Measurements from ENCODE around the gene RNF20.
"Not testable (repeated sequence)": the region's sequence is repeated elsewhere in the genome, so short reads cannot be mapped to it uniquely, and the experiment has no call there.

RNF20 gene, protein sequence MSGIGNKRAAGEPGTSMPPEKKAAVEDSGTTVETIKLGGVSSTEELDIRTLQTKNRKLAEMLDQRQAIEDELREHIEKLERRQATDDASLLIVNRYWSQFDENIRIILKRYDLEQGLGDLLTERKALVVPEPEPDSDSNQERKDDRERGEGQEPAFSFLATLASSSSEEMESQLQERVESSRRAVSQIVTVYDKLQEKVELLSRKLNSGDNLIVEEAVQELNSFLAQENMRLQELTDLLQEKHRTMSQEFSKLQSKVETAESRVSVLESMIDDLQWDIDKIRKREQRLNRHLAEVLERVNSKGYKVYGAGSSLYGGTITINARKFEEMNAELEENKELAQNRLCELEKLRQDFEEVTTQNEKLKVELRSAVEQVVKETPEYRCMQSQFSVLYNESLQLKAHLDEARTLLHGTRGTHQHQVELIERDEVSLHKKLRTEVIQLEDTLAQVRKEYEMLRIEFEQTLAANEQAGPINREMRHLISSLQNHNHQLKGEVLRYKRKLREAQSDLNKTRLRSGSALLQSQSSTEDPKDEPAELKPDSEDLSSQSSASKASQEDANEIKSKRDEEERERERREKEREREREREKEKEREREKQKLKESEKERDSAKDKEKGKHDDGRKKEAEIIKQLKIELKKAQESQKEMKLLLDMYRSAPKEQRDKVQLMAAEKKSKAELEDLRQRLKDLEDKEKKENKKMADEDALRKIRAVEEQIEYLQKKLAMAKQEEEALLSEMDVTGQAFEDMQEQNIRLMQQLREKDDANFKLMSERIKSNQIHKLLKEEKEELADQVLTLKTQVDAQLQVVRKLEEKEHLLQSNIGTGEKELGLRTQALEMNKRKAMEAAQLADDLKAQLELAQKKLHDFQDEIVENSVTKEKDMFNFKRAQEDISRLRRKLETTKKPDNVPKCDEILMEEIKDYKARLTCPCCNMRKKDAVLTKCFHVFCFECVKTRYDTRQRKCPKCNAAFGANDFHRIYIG

DNA sequence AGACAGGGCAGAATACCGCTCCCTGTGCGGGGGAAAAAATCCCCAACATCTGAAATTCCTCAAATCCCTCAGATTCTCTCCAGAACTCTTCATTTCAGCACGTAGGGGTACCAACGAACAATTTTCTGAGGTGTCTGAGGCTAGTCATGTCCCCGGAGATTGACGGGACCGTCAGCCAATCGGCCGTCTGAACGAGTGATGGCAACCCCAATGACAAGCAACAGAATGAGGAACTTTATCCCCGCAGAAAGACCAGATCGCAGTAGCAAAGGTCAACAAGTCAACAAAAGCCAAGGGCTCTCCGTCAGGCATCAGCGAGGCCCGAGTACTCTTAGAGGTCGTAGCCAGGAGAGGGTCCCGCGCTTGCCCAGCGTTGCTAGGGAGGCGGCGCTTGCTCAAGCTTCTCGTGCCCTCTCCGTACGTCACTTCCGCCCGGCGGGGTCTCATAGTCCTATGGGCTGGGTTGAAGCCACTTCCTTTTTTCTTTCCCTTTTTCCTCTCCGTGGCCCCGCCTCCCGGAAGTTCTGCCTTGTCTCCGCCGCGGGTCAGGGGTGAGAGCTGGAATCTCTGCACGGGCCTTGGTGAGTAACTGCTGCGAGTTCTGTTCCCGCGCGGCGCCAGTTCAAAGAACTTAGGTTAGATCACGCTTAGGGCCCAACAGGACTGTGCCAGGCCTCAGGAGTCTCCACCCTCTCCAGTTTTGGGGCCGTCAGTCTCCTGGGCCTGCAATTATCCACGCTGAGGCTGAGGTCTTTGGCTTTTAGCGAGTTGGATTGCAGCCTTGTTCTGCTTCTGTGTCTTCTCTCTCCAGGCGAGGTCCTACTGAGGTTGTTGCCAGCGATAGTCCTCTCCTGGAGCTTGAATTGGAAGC, at the start of gene RNF20:
TSS of gene RNF20 (plus strand) at position 520 of the 871 bp plus-strand sequence. CDS start 1,571 bp downstream, outside the sequence.
- DNase-seq = peak; percentile 100

DNA sequence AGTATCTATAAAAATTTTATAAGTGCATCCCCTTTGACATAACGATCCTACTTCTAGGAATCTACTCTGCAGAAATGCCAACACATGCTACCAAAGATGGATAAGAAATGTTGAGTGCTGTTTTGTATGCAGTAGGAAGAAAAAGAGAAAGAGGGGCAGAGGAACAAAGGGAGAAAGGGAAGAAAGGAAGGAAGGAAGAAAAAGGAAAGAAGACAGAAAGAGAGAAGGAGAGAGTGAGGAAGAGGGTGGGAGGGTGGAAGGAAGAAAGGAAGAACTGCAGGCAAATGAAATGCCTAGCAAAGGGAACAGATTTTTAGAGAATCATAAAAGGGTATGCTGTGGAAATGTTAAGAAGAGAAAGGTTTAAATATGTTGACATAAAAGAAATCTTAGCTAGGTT, 49.6 kb upstream of the RNF20 start:
- DNase-seq = no peak

DNA sequence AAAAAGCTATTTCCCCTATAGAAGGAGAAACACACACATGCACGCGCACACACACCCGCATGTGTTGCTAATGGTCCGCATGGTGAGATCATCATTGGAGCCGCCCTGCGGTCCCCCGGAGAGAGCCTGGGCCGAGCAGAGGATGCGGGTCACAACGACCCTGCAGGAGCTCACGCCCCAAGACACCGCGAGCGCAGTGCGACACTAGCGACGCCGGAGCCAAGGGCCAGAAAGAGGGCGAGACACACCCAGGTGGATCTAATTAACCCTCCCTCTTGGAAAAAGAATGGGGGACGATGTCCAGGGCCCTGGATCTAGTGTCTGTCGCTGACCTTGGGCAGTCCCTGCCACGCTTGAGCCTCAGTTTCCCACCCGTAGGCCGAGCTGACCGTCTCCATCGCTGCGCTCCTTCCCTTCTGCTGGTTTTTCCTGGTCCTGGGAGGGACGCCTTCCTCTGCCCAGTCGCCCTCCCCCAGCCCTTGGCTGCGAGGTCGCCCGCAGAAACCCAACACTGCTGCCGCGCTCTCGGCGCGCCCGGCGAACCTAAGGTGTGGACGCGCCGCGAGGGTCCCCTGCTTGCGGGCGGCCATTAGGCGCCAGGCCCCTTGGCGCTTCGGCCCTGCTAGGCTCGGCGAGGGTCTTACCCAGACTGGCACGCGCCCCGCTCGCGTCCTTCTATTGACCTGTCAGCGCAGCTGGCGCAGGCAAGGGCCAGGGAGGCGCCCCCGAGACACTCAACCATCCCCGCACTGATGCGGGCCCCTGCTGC, 47.5 kb upstream of the RNF20 start:
- DNase-seq = no peak

DNA sequence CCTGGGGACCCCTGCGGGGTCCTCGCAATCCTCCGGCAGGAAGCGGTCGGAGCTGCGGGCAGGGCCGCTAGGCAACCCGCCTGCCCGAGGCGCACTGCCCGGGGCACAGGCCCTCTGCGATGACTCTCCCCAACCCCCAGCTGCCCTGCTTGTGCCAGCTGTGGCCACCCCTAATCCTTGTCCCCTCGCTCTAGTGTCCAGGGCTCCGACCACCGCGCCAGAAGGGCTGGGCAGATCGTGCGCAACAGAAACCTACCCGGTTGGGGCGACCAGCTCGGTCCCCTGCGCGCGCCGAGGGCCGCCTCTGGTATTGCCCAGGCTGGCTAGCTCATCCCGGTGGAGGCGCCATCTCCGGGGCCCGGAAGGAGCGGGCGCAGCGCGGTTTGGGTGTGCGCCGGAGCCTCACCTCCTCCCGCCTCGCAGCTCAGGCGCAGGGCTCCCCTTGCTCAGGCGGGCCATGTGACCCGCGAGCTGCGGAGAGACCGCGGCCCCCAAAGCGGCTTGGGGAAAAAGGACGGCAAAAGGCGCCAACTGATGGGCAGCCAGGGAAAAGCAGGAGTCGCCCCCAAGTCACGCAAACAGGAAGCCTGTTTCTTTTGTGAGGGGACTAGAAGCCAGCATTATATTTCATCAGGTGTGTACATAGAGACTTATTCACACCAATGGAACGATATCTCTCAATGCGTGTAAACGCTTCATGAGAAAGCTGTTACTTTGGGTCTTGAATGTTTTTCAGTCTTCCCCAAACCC, 46.8 kb upstream of the RNF20 start:
- DNase-seq = no peak

DNA sequence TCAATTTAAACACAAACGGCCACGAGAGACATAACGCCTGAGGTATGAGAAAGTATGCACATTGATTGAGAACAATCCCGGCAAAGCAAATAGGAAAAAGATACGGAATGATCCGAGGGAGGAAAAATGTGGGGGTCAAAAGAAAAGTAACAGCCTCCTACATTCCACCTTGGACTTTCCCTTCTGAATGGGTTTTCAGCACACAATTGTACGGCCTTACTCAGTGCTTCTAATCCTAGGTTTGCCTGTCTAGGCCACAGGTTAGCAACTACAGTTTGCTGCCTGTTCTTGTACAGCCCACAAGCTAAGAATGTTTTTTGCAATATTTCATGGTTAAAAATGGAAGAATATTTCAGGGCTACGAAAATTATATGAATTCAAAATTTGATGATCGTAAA, 46.2 kb upstream of the RNF20 start:
- DNase-seq = no peak

DNA sequence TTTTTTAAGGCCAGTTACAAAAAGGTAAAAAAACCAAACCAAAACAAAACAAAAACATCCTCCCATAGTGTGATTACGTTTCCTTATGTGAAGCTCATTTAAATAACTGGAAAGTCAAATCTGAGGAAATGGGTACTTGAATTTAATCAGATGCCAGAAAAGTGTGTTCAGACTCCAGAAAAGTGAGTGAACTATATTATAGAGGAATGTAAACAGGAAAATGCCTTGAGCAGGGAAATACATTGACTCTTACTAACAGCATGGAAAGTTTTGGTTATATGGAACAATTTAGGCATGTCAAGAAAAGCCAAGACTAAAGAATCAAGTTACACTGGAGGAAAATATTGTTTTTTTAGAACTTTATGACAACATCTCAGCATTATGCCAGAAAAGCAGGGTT, 37.8 kb upstream of the RNF20 start:
- no peak for DNase-seq

DNA sequence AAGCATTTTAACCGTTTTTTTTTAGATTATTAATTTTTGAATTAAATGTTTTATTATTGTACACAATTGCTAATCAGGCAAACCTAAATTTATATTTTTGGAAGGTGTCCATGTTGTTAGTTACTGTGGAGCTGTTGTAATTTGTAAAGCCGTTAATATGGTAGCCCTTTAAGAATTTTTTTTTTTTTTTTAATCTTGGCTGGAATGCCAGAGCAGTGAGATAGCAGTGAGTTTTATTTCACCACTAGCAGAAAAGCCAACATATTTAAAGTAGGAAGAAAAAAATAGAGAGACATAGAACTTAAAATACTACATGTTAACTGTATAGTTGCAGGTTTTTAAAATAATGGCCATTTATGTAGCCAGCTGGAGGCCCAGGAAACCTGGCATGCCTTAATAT, 35.3 kb upstream of the RNF20 start:
- no peak for DNase-seq

DNA sequence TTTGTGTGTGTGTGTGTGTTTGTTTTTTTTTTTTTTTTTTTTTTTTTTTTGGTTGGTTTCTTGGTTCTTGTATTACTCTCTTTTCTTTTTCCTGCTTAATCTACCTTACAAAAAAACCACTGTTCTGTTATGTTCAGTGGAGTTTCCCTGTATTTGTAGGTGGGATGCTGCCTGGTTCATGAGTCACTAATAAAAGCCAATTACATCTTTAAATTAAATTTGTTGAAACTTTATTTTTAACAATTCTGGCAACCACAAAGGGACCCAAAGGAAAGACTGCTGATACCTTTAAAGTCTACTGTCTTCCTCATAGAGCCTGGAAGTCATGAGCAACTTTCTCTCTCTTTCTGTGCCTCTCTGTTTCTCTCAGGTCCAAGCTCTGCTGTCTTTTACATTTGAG, 29.5 kb upstream of the RNF20 start:
- no peak for DNase-seq

DNA sequence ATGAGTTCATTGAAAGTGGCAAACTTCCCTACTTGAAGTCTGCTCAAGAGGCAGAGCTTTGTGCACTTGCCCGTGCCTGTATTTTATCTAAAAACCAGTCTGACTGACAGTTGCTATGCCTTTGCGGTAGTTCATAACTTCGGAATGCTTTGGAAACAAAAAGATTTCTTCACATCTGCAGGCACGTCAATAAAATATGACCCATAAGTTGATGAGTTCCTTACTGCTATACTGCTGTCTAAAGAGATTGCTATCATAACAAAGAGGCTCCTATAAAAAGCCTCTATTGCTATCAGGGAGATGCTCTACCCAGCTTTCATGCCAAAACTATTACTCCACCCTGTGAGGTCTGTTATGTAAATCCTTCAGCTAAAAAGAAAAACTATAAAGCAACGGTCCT, 25.4 kb upstream of the RNF20 start:
- DNase-seq = no peak

DNA sequence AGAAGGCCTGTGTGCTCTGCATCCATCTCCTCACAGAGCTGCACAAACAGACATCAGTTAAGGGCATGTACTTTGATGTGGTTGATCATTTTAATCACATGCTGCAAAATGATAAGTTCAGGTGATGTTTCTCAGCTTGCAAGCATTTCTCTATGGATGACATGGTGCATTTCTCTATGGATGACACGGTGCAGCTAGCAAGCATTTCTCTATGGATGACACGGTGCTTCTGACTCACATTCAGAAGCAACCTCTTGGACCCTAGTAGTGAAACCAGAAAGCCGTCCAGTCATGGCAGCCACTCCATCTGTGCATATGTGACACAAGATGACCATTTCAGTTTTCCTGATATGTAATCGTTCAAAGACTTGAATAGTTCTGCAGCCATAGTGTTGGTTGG, 24.1 kb upstream of the RNF20 start:
- DNase-seq = no peak

DNA sequence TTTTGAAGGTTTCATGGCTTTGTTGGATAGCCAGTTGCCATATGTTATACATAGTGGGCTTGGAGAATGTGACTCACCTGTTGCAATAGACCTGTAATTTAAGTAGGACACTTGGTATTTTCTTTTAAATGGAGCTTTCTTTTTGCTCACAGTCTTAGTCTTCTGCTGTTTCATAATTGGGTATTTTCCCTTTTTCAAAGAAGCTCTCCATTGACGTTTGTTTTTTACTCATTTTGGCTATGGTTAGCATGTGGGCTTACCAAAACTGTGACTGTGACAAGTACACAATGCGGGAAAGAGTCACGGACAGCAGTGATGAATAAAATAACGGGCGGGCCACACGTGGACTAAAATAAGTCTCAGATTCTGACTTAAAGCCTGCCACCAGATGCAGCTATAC, 23.2 kb upstream of the RNF20 start:
- DNase-seq = no peak

DNA sequence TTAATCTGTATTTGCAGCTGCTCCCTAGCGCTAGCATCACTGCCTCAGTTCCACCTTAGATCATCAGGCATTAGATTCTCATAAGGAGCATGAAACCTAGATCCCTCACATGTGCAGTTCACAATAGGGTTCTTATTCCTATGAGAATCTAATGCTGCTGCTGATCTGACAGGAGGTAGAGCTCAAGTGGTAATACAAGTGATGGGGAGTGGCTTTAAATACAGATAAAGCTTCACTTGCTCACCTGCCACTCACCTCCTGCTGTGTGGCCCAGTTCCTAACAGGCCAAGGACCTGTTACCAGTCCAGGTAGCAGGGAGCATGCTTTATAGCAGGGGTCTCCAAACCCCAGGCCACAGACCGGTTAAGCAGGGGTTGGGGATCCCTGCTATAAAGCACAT, 22.6 kb upstream of the RNF20 start:
- DNase-seq = no peak

DNA sequence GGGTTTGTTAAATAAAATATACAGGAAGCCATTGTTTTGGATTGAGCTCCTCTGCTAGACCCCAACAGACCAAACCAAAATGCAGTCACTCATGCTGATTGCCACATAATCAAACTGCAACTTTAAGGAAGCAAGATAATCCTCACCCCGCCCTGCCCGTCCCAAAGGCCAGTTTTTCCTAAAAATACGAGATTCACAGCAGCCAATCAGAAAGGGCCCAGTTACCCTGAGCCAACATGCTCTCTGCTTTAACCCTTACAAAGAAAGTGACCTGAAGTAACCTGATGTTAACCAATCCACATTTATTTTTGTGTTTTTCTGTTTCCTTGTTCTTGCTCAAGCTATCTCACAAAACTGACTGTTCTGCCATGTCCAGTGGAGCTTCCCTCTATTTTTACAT, 21.5 kb upstream of the RNF20 start:
- DNase-seq = no peak

DNA sequence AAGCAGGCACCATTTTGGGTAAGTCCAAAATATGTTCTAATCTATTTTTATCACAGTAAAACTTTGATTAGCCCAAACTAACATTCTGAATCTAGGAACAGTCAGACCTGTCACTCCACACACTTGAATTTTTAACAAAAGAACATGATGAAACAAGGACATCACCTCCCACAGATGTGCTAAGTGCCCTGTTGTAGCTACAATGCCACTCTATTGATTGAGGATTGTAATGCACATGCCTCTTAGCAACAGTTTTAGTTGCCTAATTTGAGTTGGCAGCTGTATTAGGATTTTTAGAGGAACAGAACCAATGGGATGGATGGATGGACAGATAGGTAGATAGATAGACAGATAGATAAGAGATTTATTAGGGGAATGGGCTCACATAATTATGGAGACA, 20.3 kb upstream of the RNF20 start:
- no peak for DNase-seq

DNA sequence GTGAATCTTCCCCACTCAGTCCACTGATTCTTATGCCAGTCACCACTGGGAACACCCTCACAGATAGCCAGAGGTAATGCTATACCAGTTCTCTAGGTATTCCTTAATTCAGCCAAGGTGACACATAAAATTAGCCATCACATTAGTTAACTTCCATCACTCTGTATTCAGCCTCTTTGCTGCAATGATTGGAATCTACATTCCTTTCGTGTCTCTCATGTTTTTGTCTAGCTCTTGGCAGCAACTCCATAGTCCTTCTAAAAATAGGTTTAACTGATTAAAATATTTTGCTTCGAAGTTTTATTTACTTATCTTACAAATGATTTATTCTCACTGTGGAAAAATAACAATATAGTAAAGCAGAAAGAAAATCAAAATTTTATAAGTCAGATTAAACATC, 19.6 kb upstream of the RNF20 start:
- DNase-seq = no peak

DNA sequence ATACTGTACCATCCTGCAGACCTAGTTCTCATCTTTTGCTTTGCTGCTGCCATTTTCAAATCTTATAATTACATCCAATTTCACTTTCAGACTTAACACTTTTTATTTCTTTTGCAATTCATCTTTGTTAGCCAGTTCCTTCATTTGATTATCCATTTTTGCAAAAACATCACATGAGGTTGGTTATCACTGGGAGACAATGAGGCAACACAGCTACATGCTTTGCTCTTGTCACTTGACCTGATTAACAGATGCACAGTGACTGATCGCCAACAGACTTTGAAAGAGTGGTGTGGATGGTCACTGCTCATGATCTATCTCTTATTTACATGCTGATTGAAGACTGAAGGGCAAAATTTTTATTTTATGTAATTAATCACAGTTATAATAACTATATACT, 17.0 kb upstream of the RNF20 start:
- DNase-seq = no peak

DNA sequence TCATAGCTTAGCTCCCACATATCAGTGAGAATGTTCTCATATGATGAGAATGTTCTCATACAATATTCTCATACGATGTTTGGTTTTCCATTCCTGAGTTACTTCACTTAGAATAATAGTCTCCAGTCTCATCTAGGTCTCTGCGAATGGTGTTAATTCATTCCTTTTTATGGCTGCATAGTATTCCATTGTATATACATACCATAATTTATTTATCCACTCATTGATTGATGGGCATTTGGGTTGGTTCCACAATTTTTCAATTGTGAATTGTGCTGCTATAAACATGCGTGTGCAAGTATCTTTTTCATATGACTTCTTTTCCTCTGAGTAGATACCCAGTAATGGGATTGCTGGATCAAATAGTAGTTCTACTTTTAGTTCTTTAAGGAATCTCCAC, 15.2 kb upstream of the RNF20 start:
- not testable (repeated sequence) for DNase-seq

DNA sequence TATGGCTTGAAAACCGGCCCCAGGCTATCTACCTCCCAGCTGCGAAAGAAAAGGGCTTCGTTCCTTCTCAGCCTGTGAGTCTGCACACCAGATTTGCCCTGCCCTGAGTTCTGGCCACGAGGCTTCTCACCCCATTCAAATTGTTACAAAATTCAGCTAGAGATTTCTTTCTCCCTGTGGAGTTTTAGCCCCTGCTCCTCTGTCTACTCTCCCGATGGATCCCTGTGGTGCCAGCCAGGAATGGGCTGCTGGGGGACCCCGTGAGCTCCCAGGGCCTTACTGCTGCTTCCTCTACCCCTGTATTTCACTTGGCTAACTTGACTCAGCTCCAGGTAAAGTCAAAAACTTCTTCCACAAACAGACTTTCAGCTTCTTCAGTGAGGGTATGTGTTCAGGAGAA, 9.3 kb upstream of the RNF20 start:
- no peak for DNase-seq

DNA sequence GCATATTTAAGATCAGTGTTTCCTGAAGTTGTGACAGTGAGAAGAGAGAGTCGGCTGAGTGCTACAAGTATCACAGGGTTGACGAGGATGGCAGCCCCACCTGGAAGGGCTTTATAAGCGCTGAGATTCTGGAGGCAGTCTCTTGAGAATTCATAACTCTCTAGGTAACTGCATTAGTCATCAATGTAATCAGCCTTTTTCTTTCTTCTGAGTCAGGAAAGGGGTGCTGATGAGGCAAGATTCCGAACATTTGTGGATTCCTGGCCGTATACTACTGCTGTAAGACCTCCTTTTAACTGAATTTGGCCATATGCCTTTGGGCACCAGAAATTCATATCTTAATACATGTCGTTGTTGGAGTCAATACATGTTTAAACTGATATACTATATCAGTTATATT, 6.6 kb upstream of the RNF20 start:
- no peak for DNase-seq

DNA sequence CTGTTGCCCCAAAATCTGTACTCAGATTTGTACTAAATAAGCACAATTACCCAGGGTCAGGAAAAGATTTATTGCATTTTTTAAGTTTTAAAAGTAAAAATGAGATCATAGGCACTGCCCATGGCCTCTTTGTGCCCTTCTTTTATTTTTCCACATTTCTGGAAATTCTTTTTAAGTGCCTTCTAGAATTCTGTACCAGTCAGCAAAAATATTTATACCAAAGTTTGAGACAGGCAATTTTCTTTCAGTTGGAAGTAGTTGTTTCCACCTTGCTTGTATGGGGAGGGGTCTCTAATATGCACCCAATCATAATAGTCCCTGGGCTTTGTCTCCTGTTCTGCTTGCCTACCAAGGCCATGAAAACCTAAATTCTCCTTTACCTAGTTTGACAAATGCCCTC, 5.6 kb upstream of the RNF20 start:
- DNase-seq = no peak

DNA sequence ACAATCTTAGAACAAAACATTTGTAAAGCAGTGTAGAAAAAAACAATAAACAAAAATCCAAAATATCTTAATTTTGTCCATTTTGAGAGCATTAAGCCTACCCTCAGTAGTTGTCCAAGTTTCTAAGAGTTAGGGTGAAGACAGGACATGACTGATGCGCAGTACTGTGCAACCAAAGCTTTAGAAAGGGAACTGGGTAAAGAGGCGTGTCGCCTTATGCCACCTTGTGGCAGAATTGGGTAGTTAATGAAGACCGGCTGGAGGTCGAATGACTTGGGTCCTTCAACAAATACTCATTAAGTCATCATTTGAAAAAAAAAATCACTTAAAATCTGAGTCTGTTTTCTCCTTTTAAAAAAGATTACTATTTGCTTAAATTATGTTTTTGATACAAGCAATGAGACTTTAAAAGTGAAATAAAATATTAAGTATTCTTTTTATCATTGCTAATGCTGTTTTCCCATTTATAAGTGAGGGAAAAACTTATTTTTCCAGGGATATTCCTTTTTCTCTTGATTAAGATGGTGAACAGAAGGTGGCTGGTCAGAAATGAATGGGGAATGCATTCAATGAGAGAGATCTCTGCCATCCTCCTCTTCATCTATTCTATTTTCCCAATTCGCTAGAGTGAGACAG, 3.5 kb upstream of the RNF20 start:
- peak; percentile 88 for DNase-seq

Measured in activated effector memory CD4-positive, alpha-beta T cell treated with anti-CD3 and anti-CD28 coated beads, Interleukin-2, amount 50 U/mL, for 16 hours (primary cell).